Vagina (tissue), 2 donors: ENCODE results near the gene AGAP3. TPM values are rescaled to one million over a fixed set of nuclear protein-coding genes. Genes with fewer than 3 reads are reported as not detected.
A peak's percentile ranks its signal among the peaks of the same experiment; 100 is the strongest.

ENCODE experiments used
- DNase-seq, 2 donors: peaks; one replicate each; pipeline ENCODE4 v3.0.0-alpha.2; 2017; ENCODE audit errors: extremely low spot score in 2 of 2
- H3K27ac ChIP-seq: fragments of 200-600 bp; sonication (generic); one replicate; pipeline ENCODE4 v1.5.1; 2019
- H3K27me3 ChIP-seq: fragments of 200-600 bp; sonication (generic); one replicate; pipeline ENCODE4 v1.5.1; 2019
- H3K36me3 ChIP-seq, 2 donors: fragments of 200-600 bp; sonication (generic); one replicate each; pipeline ENCODE4 v1.5.1; 2017 to 2019
- H3K4me1 ChIP-seq: fragments of 200-600 bp; sonication (generic); one replicate; pipeline ENCODE4 v1.5.1; 2019
- H3K4me3 ChIP-seq, 2 donors: fragments of 200-600 bp; sonication (generic); 1 replicate in 1 of 2; 2 replicates in 1 of 2; pipeline ENCODE4 v1.5.1; 2016 to 2019
- H3K9me3 ChIP-seq: fragments of 200-600 bp; sonication (generic); one replicate; pipeline ENCODE4 v1.5.1; 2019
- POLR2A ChIP-seq, 2 donors: fragments of 450-650 bp; IDR thresholded peaks; one replicate each; pipeline ENCODE4 v1.6.1; 2017; ENCODE audit warnings: antibody characterized with exemption in 2 of 2, mild to moderate bottlenecking in 2 of 2, moderate library complexity in 2 of 2
- POLR2AphosphoS5 ChIP-seq, 2 donors: sonication (generic); formaldehyde crosslinking; IDR thresholded peaks; one replicate each; pipeline ENCODE4 v1.9.0; 2017; ENCODE audit warnings: antibody characterized with exemption in 2 of 2, mild to moderate bottlenecking in 2 of 2, low read depth in 1 of 2; ENCODE audit not compliant: insufficient read depth in 1 of 2
- intact Hi-C: fragments of 100-400 bp; cut with DNase I; formaldehyde crosslinking; loops from one replicate; pipeline ENCODE4 v1.15.1; 2023
- total RNA-seq: library from RNA; depleted of rRNA; stranded (reverse); fragments of >200 nt; gene quantifications from one replicate; pipeline ENCODE4 v1.2.3, GENCODE V29; 2016
- TF ChIP-seq, protein P1 (sequence below), 3 experiments: fragments of 450-650 bp in 2 of 3; fragments of 200-600 bp in 1 of 3; sonication (generic) in 1 of 3; IDR thresholded peaks; one replicate each; pipeline ENCODE4 v1.5.1; 2017 to 2019; ENCODE audit warnings: antibody characterized with exemption in 3 of 3, mild to moderate bottlenecking in 2 of 3, moderate library complexity in 2 of 3

Gene AGAP3
- total RNA-seq, 1 donor from 2014 or later, result 98.2 TPM

GRCh38 chr7:151043959-151044358, 42.3 kb upstream of the AGAP3 start:
- TF ChIP-seq, protein P1, sequence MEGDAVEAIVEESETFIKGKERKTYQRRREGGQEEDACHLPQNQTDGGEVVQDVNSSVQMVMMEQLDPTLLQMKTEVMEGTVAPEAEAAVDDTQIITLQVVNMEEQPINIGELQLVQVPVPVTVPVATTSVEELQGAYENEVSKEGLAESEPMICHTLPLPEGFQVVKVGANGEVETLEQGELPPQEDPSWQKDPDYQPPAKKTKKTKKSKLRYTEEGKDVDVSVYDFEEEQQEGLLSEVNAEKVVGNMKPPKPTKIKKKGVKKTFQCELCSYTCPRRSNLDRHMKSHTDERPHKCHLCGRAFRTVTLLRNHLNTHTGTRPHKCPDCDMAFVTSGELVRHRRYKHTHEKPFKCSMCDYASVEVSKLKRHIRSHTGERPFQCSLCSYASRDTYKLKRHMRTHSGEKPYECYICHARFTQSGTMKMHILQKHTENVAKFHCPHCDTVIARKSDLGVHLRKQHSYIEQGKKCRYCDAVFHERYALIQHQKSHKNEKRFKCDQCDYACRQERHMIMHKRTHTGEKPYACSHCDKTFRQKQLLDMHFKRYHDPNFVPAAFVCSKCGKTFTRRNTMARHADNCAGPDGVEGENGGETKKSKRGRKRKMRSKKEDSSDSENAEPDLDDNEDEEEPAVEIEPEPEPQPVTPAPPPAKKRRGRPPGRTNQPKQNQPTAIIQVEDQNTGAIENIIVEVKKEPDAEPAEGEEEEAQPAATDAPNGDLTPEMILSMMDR (IDR thresholded peaks at IDR 0.05), result no peak
- no peak for TF ChIP-seq POLR2A (IDR thresholded peaks at IDR 0.05)
- TF ChIP-seq POLR2AphosphoS5 (IDR thresholded peaks at IDR 0.05; ENCODE audit: insufficient read depth in 1 of 2, low read depth in 1 of 2), result no peak
- no peak overlapping the region for H3K4me3 ChIP-seq
- H3K4me1 ChIP-seq, result peaks cover 29% of the 10 kb centered on the region
- no peaks in the 10 kb centered on the region for H3K9me3 ChIP-seq
- DNase-seq, result no peak
- H3K27ac ChIP-seq, result no peak overlapping the region
- no peaks in the 10 kb centered on the region for H3K27me3 ChIP-seq
- intact Hi-C loops, result no loop called here
- peaks cover 0 to 3% of the 10 kb centered on the region in 2 donors for H3K36me3 ChIP-seq

DNA sequence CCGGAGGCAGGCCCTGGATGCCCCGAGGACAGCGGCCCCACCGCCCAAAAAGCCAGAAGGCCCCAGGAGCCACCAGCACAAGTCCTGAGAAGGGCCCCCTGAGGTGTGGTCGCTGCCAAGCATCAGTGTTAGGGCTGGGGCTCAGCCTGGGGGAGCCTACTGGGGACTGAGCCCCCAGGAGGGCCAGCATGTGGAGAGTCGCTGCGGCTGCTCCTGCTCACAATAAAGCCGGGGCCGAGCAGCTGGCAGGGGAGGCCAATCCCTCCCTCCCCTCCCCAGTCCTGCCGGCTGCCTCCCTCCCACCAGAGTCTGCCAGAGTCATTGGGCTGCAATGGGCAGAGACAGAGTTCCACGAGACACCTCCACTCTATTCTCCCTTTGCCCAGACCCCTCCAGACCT, 41.0 kb upstream of the AGAP3 start:
- Histone ChIP-seq H3K27ac (no peak overlapping the region), H3K4me3 (no peak overlapping the region), H3K4me1 (peaks cover 16% of the 10 kb centered on the region), H3K36me3 (peaks cover 0 to 3% of the 10 kb centered on the region in 2 donors), H3K27me3 (no peaks in the 10 kb centered on the region), H3K9me3 (no peaks in the 10 kb centered on the region)
- TF ChIP-seq POLR2AphosphoS5 (IDR thresholded peaks at IDR 0.05; ENCODE audit: insufficient read depth in 1 of 2, low read depth in 1 of 2), result no peak
- TF ChIP-seq, protein P1 (IDR thresholded peaks at IDR 0.05), result no peak
- TF ChIP-seq POLR2A (IDR thresholded peaks at IDR 0.05), result no peak
- no peak for DNase-seq
- intact Hi-C loops, result no loop called here

- no peaks in the 10 kb centered on the region for H3K27me3 ChIP-seq
- H3K4me1 ChIP-seq, result peaks cover 19% of the 10 kb centered on the region
- DNase-seq, result no peak
- peaks cover 0 to 3% of the 10 kb centered on the region in 2 donors for H3K36me3 ChIP-seq
- no peaks in the 10 kb centered on the region for H3K9me3 ChIP-seq
- no peak overlapping the region for H3K4me3 ChIP-seq
- no peak for TF ChIP-seq POLR2AphosphoS5 (IDR thresholded peaks at IDR 0.05; ENCODE audit: insufficient read depth in 1 of 2, low read depth in 1 of 2)
- TF ChIP-seq, protein P1 (IDR thresholded peaks at IDR 0.05), result no peak
- no peak for TF ChIP-seq POLR2A (IDR thresholded peaks at IDR 0.05)
- intact Hi-C loops, result no loop called here
- no peak overlapping the region for H3K27ac ChIP-seq
Measured at GRCh38 chr7:151045967-151046366, 40.3 kb upstream of the AGAP3 start.

GRCh38 chr7:151046603-151047573, 39.4 kb upstream of the AGAP3 start:
- intact Hi-C loops, result no loop called here
- no peak for DNase-seq

DNA sequence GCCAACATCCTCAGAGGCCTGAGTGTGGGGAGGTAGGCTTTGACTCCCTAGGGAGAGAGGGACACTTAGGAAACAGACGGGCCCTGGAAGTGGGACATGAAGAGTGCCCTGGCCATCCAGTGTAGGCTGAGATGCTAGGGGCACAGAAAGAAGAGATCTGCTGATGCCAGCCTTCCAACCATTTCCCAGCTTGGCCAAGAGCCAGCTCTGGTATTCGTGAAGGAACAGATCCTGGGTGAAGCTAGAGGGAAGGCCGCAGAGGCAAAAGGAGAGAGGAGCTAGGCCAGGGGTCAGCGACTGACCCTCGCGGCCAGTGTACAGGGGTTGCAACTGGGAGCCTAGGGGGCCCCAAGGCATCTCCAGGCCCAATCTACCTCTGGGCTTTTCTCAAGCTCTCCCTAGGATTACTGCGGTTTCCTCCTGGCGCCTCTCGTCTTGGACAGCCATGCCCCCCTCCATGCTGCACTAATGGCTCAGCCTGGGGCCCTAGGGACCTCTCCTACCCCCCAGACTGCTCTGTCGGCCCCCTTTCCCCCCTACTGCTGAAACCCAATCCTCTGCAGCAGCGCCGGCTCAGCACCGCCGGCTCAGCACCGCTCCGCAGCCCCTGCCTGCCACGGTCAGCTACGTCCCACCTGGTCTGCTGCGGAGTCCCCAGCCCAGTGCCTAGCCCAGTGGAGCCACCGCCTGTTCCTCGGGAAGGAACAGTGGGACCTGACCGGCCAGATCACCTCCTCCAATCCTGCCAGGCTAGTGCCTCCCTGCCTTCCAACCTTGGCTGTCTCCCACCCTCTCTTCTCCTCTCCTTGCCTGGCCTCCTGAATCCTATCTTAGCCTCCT, 38.1 kb upstream of the AGAP3 start, which contains the start of gene ASIC3:
Gene ASIC3, plus strand, starts transcription at position 556 of the 840 bp plus-strand sequence. CDS start 355 bp downstream, outside the sequence.
- no peaks in the 10 kb centered on the region for H3K36me3 ChIP-seq
- H3K27ac ChIP-seq, result no peak within 1 kb of the TSS
- no peaks in the 10 kb centered on the region for H3K27me3 ChIP-seq
- no peaks in the 10 kb centered on the region for H3K9me3 ChIP-seq
- intact Hi-C loops, result no loop called here
- H3K4me3 ChIP-seq, result no peak within 1 kb of the TSS
- no peak for DNase-seq
- TF ChIP-seq POLR2AphosphoS5 (IDR thresholded peaks at IDR 0.05; ENCODE audit: insufficient read depth in 1 of 2, low read depth in 1 of 2) (no peak), POLR2A (IDR thresholded peaks at IDR 0.05) (no peak)
- TF ChIP-seq, protein P1 (IDR thresholded peaks at IDR 0.05), result no peak
- H3K4me1 ChIP-seq, result peaks cover 27% of the 10 kb centered on the region

More at GRCh38 chr7:151046603-151047573, 39.4 kb upstream of the AGAP3 start:
- Histone ChIP-seq H3K27ac (no peak overlapping the region), H3K4me3 (no peak overlapping the region), H3K27me3 (no peaks in the 10 kb centered on the region), H3K9me3 (no peaks in the 10 kb centered on the region), H3K4me1 (peaks cover 27% of the 10 kb centered on the region), H3K36me3 (peaks cover 0 to 3% of the 10 kb centered on the region in 2 donors)
- TF ChIP-seq POLR2A (IDR thresholded peaks at IDR 0.05) (no peak), POLR2AphosphoS5 (IDR thresholded peaks at IDR 0.05; ENCODE audit: insufficient read depth in 1 of 2, low read depth in 1 of 2) (peak in 1 of 2 donors; percentile 15)
